Activated T-helper 9 cell treated with anti-CD3 and anti-CD28 coated beads, Interleukin-2, amount 50 U/mL, for 16 hours (primary cell): Measurements from ENCODE around the gene GLB1L3.
"Not testable (repeated sequence)": the region's sequence is repeated elsewhere in the genome, so short reads cannot be mapped to it uniquely, and the experiment has no call there.

Experiments used
- DNase-seq: peaks from one replicate; pipeline ENCODE4 v3.0.0-alpha.2; 2020; ENCODE audit warnings: low read depth

Gene GLB1L3

DNA sequence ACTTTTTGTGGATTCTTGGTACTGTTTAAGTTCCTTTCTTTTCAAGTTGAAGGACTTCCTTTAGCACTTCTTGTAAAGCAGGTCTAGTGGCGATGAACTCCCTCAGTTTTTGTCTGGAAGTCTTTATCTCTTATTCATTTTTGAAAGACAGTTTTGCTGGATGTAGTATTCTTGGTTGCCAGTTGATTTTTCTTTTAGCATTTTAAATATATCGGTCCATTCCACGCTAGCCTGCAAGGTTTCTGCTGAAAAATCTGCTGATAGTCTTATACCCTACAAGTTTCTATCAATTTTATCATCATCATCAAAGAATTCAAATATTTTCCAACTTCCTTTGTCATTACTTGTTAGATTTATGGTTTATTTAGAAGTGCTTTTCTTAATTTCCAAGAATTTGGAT, 40.9 kb downstream of the GLB1L3 start:
- no peak for DNase-seq

DNA sequence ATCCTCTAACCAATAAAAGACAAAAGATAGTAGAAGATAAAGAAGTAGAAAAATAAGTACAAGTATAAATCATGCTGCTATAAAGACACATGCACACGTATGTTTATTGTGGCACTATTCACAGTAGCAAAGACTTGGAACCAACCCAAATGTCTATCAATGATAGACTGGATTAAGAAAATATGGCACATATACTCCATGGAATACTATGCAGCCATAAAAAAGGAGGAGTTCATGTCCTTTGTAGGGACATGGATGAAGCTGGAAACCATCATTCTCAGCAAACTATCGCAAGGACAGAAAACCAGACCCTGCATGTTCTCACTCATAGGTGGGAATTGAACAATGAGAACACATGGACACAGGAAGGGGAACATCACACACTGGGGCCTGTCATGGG, 45.2 kb downstream of the GLB1L3 start:
- not testable (repeated sequence) for DNase-seq

DNA sequence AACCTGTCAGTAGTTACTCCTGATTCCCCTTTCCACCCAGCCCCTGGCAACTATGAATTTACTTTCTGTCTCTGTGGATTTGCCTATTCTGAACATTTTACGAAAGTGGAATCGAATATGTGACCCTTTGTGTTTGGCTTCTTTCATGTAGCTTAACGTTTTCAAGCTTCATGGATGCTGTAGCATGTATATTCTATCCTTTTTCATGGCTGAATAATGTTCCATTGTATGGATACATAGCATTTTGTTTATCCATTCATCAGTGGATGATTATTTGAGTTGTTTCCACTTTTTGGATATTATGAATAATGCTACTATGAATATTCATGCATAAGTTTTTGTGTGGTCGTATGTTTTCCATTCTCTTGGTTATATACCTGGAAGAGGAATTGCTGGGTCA, 46.4 kb downstream of the GLB1L3 start:
- no peak for DNase-seq

DNA sequence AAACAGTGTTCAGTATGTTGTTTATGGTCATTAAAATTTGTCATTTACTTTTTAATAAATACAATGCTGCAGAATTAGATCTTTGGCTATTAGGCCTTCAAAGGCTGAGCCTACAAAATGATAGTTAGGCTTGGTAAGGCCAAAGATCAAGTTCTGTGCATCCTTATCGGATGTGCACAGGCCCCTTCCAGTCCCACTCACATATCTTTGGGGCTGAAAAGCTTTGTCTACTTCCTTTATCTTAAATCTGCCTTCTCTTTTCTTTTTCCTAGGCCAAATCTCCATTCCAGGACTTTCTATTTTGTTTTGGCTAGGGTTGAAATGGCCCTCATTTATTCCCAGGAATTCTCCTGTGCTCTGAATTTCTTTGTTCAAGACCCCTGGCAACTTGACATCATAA, 52.3 kb downstream of the GLB1L3 start:
- DNase-seq: no peak

DNA sequence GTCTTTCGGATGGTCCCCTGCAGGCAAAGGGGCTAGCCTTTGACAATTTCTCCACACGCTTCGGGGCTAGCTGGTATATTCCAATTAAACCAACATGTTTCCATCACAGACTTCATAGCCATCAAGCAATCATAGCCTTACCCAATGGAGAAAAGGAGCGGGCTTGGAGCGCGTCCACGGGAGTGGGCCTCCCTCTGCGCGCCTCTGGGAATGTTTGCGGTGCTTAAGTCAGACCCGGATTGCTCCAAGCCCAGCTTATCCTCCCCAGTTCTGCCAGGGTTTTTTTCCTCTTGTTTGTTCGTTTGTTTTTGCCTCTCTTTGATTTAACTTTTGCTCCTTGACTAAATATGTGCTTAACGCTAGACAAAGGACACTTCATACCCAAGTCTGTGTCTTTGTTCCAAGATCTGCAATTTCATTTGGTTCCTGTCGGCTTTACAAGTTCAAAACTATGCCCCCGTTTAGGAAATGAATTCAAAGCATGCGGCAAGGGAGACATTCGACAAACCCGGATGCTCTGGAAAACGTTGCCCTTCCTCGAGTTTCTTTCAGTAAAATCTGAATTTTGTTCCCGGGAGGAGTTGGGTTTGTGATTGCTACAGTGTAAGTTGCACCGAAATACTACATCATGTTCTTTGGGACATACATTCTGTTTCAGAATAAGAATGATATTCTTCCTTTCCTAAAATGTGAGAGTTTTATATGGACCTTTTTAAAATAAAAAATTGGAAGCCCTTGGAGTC, 54.6 kb downstream of the GLB1L3 start:
- DNase-seq: no peak

DNA sequence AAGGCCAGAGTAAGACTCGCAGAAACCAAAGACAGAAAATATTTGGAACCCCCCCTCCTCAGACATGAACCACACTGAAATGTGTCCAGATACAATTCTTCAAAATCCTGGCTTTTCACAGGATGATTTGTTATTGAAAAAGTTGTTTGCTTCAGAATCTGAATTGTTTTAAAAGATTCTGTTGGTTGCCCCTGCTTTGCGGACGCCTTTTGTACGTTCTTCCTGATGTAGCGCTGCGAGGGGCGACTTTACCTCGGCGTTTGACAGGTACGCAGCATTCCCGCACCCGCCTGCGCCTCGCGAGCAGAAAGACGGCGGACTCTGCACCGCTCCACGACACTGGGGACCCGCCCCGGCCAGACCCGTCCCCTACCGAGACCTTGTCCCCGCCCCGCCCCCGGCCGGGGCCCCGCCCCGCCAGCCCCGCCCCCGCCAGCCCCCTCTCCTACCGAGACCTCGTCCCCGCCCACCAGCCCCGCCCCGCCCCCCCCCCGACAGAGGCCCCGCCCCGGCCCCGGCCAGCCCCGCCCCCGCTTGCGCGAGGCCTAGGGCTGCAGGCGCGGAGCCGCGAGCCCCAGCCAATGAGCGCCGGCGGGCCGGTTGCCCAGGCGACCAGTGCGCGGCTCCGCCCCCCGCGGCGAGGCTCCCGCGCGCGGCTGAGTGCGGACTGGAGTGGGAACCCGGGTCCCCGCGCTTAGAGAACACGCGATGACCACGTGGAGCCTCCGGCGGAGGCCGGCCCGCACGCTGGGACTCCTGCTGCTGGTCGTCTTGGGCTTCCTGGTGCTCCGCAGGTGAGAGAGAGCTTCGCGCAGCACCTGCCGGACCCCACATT, 55.4 kb downstream of the GLB1L3 start, which contains the start of gene GLB1L2:
Gene GLB1L2 (plus strand): TSS at position 635 of the 835 bp plus-strand sequence. CDS start 74 bp downstream, at position 709.
- DNase-seq: peak; percentile 79

DNA sequence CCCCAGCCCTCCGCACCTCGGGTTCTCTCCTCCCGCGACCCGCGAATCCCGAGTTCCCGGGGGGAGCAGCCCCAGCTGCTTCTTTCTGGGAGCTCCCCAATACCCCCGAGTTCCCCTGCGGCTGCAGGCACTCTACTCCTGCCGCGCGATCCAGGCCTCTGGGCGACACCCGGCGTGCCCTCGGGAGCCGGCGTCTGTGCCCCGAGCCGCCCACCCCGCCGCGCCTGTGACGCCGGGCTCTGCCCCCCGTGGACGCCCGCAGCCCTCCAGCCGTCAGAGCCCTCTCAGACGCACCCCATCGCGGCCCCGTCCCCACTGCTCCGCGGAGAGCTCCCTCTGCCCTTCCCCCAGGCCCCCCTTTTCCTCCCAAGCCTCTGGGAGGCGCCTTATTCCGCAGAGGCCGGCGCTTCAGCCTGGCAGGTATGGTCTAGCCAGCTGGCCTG, 56.0 kb downstream of the GLB1L3 start:
- DNase-seq: no peak

DNA sequence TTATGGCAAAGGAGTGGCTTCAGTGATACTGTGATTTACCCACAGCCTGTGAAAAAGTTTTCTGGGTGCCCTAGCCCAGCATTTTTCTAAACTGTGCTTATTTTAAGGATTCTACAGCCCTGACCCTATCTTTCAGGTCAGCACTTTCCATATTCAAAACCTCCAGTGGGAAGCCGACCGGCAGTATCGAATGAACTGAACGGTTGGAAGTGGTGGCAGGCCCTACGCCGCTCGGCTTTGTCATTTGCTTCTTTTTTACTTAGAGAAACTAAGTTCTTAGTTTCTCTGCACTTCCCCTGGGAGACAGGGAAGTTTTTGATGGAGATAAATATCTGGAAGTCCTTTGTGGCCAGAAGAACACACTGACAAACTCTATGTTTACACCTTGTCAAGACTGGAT, 56.6 kb downstream of the GLB1L3 start:
- no peak for DNase-seq

DNA sequence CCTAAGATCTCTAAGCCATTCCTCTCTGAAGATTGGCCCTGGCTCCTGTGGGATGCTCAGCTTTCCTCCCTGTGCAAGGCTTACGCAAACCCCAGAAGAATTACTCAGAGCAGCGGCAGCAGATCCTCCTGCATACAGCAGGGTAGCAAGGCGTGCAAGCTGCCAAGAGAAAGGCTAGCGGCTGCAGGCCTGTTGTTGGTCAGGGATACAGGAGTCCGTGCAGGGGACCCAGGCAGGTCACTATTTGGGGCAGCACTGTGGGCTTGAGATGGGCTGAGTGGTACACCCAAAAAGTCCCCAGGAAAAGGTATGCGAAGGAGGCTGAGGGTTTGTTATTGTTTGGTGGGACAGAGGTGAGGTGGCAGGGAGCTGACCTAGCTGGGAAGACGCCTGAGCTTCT, 57.1 kb downstream of the GLB1L3 start:
- no peak for DNase-seq

DNA sequence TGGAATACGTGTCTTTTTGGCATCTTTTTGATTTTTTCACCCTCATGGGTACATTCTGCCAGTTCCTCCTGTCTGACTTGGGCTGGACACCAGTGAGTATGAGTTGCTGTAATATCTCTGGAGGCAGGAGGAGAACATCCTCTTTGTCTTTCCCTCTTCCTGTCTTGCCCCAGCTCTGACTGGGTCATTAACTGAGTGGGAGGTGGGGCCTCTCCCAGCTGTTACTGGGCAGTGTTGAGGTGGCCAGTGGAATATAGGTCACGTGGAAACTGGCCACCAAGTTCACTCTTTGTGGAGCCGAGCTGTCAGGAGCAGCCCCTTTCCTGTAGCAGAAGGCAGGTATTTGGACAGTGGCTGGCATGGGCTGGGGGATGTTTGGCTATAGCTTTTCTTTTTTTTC, 57.8 kb downstream of the GLB1L3 start:
- DNase-seq: no peak

DNA sequence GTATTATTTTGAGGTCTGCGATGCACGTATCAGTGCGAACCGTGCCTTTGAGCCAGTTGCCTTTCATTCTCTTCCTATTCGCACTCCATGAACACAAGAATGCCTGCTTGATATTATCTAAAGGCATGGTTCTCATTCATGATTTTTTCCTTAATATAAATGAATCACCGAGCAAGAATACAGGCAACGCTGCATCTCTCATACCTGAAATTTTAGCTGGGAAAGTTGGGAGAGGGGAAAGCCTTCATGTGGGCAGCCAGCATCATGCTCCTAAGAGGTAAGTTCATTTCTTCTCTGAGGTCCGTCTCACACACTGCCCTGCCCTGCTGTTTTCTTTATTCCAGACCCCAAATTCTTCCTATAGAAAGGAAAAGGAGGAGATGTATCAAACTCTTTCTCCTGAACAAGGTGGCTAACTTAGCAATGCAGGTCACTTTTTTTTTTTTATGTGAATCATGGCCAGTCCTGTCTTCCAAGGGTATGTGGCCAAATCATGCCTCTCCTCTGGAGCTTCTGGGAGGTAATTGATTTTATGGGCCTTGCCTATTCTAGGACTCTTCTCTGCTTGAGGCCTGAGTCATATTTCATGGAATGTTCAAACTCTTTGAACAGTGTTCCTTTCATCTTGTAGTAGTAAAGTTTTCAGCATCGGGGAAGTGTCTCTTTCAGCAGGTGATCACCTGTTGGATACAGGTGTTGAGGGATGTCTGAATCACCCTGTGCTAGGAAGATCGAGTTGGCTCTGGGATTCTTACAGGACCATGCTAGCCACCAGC, 58.8 kb downstream of the GLB1L3 start:
- no peak for DNase-seq

DNA sequence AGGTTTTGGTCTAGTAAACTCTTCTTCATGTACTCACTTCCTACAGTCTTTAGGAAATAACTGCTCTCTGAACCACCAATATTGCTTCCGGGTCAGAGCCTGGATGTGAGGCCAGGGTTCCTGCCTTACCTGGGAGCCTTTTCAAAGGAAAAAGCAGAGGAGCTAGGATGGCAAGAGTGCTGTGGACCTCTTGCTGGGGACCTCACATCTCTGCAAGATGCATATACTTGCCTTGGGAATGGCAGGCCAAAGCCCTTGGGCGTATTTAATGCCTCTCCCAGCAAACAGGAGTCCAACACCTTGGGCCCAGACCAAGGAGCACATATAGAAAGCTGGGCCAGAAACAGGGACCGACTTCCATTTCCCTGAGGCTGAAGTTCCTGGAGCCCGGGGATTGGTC, 60.9 kb downstream of the GLB1L3 start:
- no peak for DNase-seq

DNA sequence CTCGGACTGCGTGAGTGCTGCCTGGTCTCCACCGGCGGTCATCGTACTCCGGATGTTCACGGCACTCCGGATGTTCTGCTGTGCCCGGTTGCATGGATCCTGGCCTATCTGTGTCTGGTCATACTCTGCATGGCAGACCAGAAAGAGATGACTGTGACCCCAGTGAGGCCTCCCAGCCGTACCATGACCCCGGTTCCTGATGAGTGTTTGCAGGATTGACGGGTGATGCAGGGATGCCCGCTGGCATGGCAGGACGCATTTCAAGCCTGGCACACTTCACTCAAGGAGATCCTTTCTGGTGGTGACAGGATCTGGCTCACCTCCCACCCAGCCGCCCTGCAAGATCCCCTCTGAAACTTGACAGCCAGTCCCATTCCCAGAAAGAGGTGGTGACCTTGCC, 61.9 kb downstream of the GLB1L3 start:
- no peak for DNase-seq

DNA sequence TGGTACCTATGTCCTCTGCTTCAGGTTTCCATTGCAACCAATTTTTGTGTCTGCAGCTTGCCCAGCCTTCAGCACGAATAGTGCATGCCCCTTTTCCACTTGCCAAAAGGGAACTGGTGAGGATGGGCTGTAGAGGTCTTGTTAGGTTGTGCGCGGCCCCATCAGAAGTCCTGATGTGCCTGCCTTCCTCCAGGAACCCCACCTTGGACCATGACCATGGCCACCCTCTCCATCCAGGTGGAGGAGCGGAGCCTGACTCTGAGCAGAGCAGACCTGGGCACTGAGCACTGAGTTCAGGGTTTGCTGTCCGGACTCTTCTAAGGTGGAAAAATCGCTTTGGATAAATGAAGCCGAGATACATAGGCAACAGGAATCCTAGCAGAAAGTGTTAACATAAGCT, 62.5 kb downstream of the GLB1L3 start:
- DNase-seq: no peak

DNA sequence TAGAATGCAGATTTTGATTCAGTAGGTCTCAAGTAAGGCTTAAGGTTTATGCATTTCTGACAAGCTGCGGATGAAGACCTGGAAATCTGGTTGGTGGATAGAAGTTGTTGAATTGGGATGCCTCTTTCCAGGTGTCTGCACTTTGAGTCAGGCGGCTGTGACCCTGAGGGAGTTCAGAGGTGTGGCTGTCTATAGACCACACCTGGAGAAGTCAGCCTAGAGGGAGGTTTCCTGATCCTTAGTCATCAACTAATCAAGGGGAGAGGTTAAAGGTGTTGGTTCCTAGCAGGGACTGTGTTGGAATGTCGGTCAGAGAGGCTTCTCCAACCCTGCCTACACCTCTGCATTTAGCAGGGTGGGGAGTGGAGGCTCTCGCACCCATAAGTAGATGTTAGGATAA, 63.6 kb downstream of the GLB1L3 start:
- DNase-seq: no peak

DNA sequence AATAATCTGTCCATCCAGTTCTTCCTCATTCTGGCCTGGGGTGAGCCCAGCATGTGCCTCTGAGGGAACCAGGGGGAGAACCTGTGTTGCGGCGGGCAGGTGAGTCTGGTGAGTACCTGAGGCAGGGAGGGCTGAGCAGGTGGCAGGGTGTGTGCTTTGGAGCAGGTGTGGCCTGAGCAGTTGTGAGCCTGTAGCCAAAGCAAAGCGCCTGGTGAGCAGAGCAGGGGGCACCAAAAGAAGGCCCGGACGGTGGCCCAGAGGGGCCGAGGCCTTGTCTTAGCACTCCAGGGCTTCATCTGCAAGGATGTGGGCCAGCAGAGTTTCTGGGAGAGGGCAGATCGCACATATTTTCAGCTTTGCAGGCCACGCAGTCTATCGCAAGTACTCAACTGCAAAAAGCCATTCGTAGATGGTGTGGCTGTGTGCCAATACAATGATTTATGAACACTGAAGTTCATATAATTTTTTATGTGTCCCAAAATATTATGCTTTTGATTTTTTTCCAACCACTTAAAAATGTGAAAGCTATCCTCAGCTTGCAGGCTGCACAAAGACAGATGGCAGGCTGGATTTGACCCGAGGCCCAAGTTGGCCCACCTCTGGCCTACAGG, 64.3 kb downstream of the GLB1L3 start:
- DNase-seq: no peak

DNA sequence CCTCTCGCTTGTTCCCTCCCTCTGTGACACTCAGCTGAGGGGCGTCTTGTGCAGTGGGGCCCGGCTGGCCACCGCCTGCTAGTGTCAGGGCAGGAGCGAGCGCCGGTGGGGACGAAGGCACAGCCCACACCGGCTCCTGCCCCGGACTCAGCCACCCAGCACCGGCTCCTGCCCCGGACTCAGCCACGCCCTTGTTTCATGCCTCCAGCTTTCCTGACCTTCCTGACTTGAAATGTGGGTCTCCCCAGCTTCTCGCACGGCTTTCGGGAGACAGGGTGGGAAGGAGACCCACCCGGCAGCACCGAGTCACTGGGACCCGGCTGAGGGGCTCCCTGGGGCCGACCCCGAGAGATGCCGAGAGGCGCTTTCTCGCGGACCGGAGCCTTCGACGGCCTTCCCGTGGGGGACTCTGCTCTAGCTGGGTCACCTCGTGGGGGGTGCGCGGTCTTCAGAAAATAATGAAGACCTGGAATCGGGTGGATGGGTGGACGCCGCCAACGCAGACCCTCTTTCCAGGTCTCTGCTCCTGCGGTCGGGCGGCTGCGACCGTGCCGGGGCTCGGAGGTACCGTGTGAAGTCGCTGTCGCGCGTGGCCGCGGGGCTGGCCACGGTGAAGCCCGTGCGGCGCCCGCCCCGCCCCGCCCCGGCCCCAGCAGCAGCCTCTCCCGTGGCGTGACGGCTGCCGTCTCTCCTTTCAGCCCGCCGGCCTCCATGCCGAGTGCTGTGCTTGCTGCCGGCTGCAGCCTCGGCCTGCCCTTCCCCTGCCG, 65.8 kb downstream of the GLB1L3 start:
- DNase-seq: no peak

DNA sequence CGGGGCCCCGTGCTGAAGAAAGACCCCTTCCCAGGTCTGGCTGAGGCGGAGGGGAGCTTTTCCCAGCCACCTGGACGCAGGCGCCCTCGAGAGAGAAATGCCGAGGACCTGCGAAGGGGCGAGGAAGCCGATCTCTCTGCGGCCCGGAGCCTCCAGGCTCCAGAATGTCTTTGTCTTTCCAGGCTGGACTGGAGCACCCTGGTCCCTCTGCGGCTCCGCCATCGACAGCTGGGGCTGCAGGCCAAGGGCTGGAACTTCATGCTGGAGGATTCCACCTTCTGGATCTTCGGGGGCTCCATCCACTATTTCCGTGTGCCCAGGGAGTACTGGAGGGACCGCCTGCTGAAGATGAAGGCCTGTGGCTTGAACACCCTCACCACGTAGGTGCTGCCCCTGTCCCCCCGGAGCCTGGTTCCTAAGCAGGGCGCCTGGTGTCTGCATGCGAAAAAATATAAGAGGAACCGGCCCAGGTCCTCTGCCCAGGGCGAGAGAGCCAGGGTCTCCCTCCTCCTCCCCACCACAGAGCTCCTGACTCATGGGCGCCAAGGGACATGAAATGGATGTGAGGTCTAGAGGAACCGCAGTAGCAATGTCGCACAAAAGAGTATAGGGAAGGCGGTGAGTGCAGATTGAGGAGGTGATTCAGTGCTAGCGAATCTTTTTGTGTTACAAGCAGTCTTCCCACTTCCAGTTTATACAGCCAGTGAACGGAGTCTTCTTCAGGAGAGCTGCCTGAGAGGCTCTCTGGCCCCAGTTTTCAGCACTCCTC, 66.6 kb downstream of the GLB1L3 start:
- DNase-seq: no peak

DNA sequence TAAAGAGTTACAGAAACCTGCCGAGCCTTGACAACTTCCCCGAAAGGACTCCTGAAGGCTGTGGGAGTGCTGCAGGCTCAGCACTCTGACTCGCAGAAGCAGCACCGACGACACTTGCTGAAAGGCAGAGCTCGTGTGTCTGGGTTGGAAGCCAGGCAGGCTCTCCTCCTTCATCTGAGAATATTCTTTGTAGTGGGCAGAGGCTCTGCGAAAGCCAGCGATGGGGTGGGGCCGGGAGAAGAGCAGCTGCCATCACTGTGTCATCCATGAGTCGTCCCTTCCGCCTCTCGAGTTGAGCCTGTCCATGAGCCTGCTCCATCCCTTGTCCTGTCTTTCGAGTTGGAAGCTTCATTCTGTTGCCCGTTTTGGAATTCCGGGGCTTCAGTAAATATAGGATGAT, 67.5 kb downstream of the GLB1L3 start:
- DNase-seq: no peak

DNA sequence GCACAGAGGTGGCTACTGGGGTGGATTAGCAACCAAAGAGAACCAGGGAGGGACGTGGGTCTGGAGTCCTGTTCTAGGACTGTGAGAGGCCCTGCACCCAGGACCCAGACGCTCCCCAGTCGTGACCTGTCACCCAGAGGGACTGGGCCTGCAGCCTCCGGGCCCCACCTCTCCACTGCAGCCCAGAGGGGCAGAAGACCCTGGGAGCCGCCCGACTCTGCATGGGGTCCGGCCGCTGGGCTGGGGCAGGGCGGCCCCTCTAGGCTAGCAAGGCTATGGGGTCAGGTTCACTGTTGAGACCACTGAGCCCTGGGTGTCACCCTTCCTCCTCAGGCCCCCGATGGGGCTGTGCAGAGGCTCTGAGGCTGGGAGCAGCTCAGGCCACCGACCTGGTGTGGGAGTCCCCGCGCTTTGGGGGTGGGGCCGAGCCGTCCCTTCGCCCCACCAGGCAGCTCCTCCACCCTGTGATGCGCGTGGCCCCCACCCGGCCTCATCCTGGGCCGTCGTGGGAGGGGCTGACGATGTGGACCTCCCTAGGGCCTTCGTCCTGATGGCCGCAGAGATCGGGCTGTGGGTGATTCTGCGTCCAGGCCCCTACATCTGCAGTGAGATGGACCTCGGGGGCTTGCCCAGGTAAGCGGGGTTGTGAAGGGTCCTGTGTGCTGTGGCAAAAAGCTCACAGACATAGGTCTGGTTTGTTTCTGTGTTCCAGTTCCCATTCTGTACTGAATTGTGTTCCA, 68.5 kb downstream of the GLB1L3 start:
- DNase-seq: not testable (repeated sequence)
